HepG2 (cell line): Measurements from ENCODE around the gene COQ5. TPM values are rescaled to one million over a fixed set of nuclear protein-coding genes. Genes with fewer than 3 reads are reported as not detected.

Experiments used
- ATM ChIP-seq: fragments of 450-650 bp; IDR thresholded peaks from 2 replicates; pipeline ENCODE4 v1.7.1; 2017; ENCODE audit warnings: mild to moderate bottlenecking, borderline replicate concordance
- CENPT ChIP-seq: sonication (generic); formaldehyde crosslinking; IDR thresholded peaks from 2 replicates; pipeline ENCODE4 v1.8.0; 2022; ENCODE audit warnings: low read depth, mild to moderate bottlenecking, moderate library complexity, missing genetic modification reagents
- CHD2 ChIP-seq: IDR thresholded peaks from 2 replicates; pipeline ENCODE4 v1.6.1; 2011; ENCODE audit warnings: low read depth, low read length, improper control_type of control experiment
- ELF4 ChIP-seq: sonication (generic); formaldehyde crosslinking; IDR thresholded peaks from 2 replicates; pipeline ENCODE4 v1.5.0; 2020; ENCODE audit warnings: missing genetic modification reagents, mild to moderate bottlenecking, moderate library complexity, borderline replicate concordance
- JUN ChIP-seq: sonication (generic); formaldehyde crosslinking; IDR thresholded peaks from 2 replicates; pipeline ENCODE4 v1.4.0; 2020; ENCODE audit warnings: mild to moderate bottlenecking, missing genetic modification reagents
- MEIS2 ChIP-seq: sonication (generic); formaldehyde crosslinking; IDR thresholded peaks from 2 replicates; pipeline ENCODE4 v1.9.0; 2021; ENCODE audit warnings: mild to moderate bottlenecking, missing genetic modification reagents
- MLLT10 ChIP-seq: sonication (generic); formaldehyde crosslinking; IDR thresholded peaks from 2 replicates; pipeline ENCODE4 v1.4.0; 2020; ENCODE audit warnings: missing genetic modification reagents
- ONECUT2 ChIP-seq: sonication (generic); formaldehyde crosslinking; IDR thresholded peaks from 2 replicates; pipeline ENCODE4 v1.4.0; 2020; ENCODE audit warnings: missing genetic modification reagents
- RAD51 ChIP-seq: fragments of 450-650 bp; IDR thresholded peaks from 2 replicates; pipeline ENCODE4 v1.6.1; 2016; ENCODE audit warnings: borderline replicate concordance
- RFX3 ChIP-seq: IDR thresholded peaks from 2 replicates; pipeline ENCODE4 v1.6.1; 2016; ENCODE audit warnings: missing biosample characterization, missing genetic modification reagents
- SALL2 ChIP-seq: sonication (generic); formaldehyde crosslinking; IDR thresholded peaks from 2 replicates; pipeline ENCODE4 v1.8.1; 2023; ENCODE audit warnings: mild to moderate bottlenecking, missing genetic modification reagents, inconsistent platforms
- SOX13 ChIP-seq, 3 experiments: fragments of 450-650 bp in 1 of 3; sonication (generic) in 1 of 3; formaldehyde crosslinking in 1 of 3; IDR thresholded peaks in 2 of 3; conservative IDR thresholded peaks in 1 of 3; 2 replicates each; pipeline versions ENCODE4 v1.5.0 to v1.6.1; 2016 to 2020; ENCODE audit warnings: antibody characterized with exemption in 1 of 3, mild to moderate bottlenecking in 1 of 3, missing compliant biosample characterization in 1 of 3, missing genetic modification reagents in 1 of 3, moderate library complexity in 1 of 3
- SPEN ChIP-seq: sonication (generic); formaldehyde crosslinking; IDR thresholded peaks from 2 replicates; pipeline ENCODE4 v1.5.1; 2020; ENCODE audit warnings: low read depth, mild to moderate bottlenecking, missing genetic modification reagents
- TBX2 ChIP-seq: sonication (generic); formaldehyde crosslinking; IDR thresholded peaks from 2 replicates; pipeline ENCODE4 v1.5.0; 2020; ENCODE audit warnings: missing genetic modification reagents, mild to moderate bottlenecking, borderline replicate concordance
- ZFP90 ChIP-seq: sonication (generic); formaldehyde crosslinking; IDR thresholded peaks from 2 replicates; pipeline ENCODE4 v1.8.0; 2022; ENCODE audit warnings: missing genetic modification reagents, mild to moderate bottlenecking, inconsistent platforms, borderline replicate concordance
- ZNF232 ChIP-seq: sonication (generic); formaldehyde crosslinking; IDR thresholded peaks from 2 replicates; pipeline ENCODE4 v1.4.0; 2020; ENCODE audit warnings: missing genetic modification reagents, borderline replicate concordance
- ZNF546 ChIP-seq: sonication (generic); formaldehyde crosslinking; conservative IDR thresholded peaks from 2 replicates; pipeline ENCODE4 v1.8.1; 2023; ENCODE audit warnings: mild to moderate bottlenecking, missing genetic modification reagents
- polyA plus RNA-seq, 8 experiments: library from polyadenylated mRNA; depleted of rRNA in 3 of 8; stranded (reverse) in 7 of 8; unstranded in 1 of 8; fragments of >200 nt; fragmentation: Illumina TruSeq in 4 of 8; extraction: Trizol in 4 of 8; gene quantifications; 2 replicates each; pipeline versions ENCODE4 v1.2.1 to v1.2.3, GENCODE V29; 2011 to 2016; ENCODE audit warnings: low read depth in 4 of 8, missing spikeins in 1 of 8, mixed read lengths in 1 of 8; ENCODE audit not compliant: insufficient read depth in 1 of 8
- total RNA-seq, 5 experiments: library from RNA; depleted of rRNA; stranded (reverse); fragments of >200 nt; fragmentation: Illumina TruSeq; extraction: Trizol; gene quantifications; 2 replicates each; pipeline ENCODE4 v1.2.3, GENCODE V29; 2016; ENCODE audit warnings: low read depth in 1 of 5
- TF ChIP-seq, protein P1 (sequence below): sonication (generic); formaldehyde crosslinking; IDR thresholded peaks from 2 replicates; pipeline ENCODE4 v1.9.0; 2022; ENCODE audit warnings: low read depth, missing genetic modification reagents
- TF ChIP-seq, protein P2 (sequence below): IDR thresholded peaks from 2 replicates; pipeline ENCODE4 v1.6.1; 2016; ENCODE audit warnings: control low read depth
- TF ChIP-seq, protein P3 (sequence below): fragments of 450-650 bp; IDR thresholded peaks from 2 replicates; pipeline ENCODE4 v1.6.1; 2017; ENCODE audit warnings: mild to moderate bottlenecking
- TF ChIP-seq, protein P4 (sequence below): sonication (generic); formaldehyde crosslinking; IDR thresholded peaks from 2 replicates; pipeline ENCODE4 v1.8.0; 2022; ENCODE audit warnings: missing genetic modification reagents, mild to moderate bottlenecking, inconsistent platforms, borderline replicate concordance

Gene COQ5
- total and polyA plus RNA-seq, 2 of the 13 experiments (the other 11 are each of a cell fraction or from before 2014, with no cell fraction given), result 36.4 to 41.5 TPM

DNA sequence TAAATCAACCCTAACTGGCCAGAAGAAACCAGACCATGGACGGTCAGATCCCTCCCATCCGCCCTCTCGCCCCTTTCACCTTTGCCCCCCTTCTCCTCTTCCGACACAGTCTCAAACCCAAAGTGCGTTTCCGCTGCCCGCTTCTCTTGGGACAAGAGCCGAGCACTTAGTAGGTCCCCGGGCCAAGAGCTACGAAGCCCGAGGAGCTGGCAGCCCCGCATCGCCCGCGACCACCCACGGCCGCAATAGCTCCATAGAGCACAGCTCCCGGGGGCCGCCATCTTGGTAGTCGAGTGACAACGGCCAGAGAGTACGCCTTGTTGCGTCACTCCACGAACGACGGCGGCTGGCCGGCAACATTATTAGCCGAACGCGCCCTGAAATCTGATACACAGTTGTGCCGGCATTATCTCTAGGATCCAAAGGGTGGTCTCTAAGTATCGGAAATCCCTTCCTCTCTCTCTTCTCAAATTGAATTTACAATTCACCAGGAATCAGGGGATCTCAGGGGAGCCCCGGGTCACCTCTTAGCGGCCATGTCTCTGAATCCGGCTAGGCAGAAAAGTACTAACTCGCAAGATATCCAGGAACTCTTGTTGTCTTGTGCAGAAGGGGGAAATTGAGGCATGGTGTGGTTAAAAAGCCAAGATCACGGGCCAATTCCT is at the start of gene COQ5 (continued):
- no peak for TF ChIP-seq SALL2
- peak; percentile 71; the same call in 1 of the 2 replicates for TF ChIP-seq TBX2 (CRISPR knock-in tag)
- peak; percentile 72; the same call in 1 of the 2 replicates for TF ChIP-seq MEIS2
- TF ChIP-seq ONECUT2, result no peak
- no peak for TF ChIP-seq RFX3 (CRISPR knock-in tag)
- TF ChIP-seq ZFP90 (CRISPR knock-in tag), result no peak
- TF ChIP-seq JUN (CRISPR knock-in tag), result peak; percentile 34; the same call in 1 of the 2 replicates
- TF ChIP-seq, protein P1, sequence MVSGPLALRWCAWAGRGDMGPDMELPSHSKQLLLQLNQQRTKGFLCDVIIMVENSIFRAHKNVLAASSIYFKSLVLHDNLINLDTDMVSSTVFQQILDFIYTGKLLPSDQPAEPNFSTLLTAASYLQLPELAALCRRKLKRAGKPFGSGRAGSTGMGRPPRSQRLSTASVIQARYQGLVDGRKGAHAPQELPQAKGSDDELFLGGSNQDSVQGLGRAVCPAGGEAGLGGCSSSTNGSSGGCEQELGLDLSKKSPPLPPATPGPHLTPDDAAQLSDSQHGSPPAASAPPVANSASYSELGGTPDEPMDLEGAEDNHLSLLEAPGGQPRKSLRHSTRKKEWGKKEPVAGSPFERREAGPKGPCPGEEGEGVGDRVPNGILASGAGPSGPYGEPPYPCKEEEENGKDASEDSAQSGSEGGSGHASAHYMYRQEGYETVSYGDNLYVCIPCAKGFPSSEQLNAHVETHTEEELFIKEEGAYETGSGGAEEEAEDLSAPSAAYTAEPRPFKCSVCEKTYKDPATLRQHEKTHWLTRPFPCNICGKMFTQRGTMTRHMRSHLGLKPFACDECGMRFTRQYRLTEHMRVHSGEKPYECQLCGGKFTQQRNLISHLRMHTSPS (CRISPR knock-in tag), result no peak
- TF ChIP-seq ZNF546, result no peak
- TF ChIP-seq, protein P2, sequence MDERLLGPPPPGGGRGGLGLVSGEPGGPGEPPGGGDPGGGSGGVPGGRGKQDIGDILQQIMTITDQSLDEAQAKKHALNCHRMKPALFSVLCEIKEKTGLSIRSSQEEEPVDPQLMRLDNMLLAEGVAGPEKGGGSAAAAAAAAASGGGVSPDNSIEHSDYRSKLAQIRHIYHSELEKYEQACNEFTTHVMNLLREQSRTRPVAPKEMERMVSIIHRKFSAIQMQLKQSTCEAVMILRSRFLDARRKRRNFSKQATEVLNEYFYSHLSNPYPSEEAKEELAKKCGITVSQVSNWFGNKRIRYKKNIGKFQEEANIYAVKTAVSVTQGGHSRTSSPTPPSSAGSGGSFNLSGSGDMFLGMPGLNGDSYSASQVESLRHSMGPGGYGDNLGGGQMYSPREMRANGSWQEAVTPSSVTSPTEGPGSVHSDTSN (CRISPR knock-in tag), result no peak
- TF ChIP-seq, protein P3, sequence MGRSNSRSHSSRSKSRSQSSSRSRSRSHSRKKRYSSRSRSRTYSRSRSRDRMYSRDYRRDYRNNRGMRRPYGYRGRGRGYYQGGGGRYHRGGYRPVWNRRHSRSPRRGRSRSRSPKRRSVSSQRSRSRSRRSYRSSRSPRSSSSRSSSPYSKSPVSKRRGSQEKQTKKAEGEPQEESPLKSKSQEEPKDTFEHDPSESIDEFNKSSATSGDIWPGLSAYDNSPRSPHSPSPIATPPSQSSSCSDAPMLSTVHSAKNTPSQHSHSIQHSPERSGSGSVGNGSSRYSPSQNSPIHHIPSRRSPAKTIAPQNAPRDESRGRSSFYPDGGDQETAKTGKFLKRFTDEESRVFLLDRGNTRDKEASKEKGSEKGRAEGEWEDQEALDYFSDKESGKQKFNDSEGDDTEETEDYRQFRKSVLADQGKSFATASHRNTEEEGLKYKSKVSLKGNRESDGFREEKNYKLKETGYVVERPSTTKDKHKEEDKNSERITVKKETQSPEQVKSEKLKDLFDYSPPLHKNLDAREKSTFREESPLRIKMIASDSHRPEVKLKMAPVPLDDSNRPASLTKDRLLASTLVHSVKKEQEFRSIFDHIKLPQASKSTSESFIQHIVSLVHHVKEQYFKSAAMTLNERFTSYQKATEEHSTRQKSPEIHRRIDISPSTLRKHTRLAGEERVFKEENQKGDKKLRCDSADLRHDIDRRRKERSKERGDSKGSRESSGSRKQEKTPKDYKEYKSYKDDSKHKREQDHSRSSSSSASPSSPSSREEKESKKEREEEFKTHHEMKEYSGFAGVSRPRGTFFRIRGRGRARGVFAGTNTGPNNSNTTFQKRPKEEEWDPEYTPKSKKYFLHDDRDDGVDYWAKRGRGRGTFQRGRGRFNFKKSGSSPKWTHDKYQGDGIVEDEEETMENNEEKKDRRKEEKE, result no peak
- TF ChIP-seq MLLT10 (CRISPR knock-in tag), result no peak
- peak; percentile 89; the same call in 1 of the 2 replicates for TF ChIP-seq ZNF232 (CRISPR knock-in tag)
- 0 out of 2 replicates have a peak, but pooled peaks have one; percentile 6 for TF ChIP-seq ELF4 (CRISPR knock-in tag)
- no peak for TF ChIP-seq ATM
- TF ChIP-seq CENPT (CRISPR knock-in tag), result no peak
- no peak for TF ChIP-seq CHD2
- no peak for TF ChIP-seq SOX13 (IDR thresholded peaks at IDR 0.05)
- TF ChIP-seq SOX13 (CRISPR knock-in tag; conservative IDR thresholded peaks at IDR 0.05 in 1 of 2, IDR thresholded peaks at IDR 0.05 in 1 of 2), result peak in 1 of 2 experiments; percentile 52; a peak in 2 of 4 replicates
- peak; percentile 86 for TF ChIP-seq SPEN (CRISPR knock-in tag)
- no peak for TF ChIP-seq RAD51
- TF ChIP-seq, protein P4, sequence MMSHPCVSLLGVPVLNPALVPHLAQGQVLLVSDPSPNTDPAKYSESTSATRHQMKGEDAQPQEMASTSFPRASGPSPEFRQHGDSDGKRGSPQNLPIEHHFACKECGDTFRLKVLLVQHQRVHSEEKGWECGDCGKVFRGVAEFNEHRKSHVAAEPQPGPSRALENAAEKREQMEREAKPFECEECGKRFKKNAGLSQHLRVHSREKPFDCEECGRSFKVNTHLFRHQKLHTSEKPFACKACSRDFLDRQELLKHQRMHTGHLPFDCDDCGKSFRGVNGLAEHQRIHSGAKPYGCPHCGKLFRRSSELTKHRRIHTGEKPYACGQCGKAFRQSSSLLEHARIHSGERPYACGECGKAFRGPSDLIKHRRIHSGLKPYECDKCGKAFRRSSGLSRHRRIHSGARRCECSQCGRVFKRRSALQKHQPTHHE (CRISPR knock-in tag), result peak; percentile 15; the same call in 1 of the 2 replicates
